ENCODE results near the gene OR5M3. TPM values are rescaled to one million over a fixed set of nuclear protein-coding genes. Genes with fewer than 3 reads are reported as not detected.

Gene OR5M3
- not detected for polyA plus RNA-seq (ENCODE audit: insufficient read length)

DNA sequence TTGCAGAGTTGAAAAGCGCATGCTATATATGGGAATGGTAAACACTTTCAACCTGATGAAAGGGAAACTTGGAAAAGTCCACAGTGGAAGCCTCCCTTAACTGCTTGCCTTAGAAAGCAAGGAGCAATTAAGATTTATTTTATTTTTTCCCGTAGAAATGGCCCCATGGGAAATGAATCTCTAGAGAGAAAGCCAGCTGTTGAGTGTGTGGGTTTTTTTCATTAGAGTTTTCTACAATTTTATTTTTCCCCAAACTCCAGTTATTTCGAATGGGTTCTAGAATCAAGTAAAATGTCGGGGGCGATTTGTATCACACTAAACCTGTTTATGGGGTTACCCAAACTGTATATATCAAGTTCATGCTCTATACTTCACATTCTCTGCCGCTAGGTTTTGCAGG lies at the start of gene OR5M3:
TSS of gene OR5M3 (minus strand) at position 101 of the 400 bp plus-strand sequence. CDS start 2,855 bp downstream, outside the sequence.
- DNase-seq (ENCODE audit: low read depth): no peak

DNA sequence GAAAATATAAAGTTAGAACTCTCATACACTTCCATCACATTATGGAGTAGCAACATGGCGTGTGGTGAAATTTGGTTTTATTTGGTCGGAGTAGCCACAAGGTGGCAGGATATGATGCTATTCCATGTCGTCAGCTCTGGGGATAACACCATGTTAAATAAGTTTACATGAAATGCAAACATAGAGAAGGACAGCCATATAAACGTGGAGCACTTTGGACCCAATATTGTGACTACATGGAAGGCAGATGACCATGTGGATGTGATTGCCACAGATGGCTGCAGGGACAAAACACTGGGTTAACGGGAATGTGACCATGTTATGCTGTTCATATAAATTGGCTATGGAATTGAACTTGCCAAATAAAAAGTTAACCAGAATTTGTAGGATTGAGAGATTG lies 48.9 kb upstream of the OR5M3 start:
- no peak for DNase-seq (ENCODE audit: low read depth)

DNA sequence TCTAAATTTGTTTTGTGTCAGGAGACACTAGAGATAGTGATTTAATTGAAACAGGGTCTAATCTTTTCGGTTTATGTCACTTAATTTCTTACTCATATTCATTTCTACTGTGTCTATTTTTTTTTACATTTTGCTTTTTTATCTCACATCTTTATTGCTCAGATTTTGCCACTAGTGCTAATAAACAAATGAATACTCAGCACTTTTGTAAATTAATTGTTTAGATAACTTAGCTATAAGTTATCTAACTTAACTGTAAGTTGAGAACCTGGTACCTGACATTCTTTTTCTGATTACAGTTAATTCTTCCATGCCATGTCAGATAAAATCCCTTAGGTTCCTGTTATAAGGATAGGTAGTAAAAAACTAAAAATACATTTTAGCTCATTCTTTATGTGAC lies 40.1 kb upstream of the OR5M3 start:
- no peak for DNase-seq (ENCODE audit: low read depth)

DNA sequence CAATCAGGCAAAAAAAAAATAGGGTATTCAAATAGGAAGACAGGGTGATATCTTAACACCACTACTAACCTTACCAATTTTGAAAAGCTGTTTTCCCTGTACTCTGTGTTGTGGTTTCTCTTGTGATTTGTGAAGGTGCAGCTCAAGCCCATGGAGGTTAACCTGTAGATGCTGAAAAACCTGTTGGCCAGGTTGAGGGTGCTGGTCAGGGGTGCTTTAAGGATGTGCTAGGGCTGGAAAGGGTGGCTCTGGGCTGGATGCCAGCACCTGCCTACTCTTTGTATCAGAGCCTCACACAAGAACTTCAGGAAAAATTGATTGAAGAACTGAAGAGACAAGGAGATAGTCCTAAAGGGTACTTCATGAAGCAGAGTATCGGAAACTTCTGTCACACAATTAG lies 36.3 kb upstream of the OR5M3 start:
- DNase-seq (ENCODE audit: low read depth): no peak

DNA sequence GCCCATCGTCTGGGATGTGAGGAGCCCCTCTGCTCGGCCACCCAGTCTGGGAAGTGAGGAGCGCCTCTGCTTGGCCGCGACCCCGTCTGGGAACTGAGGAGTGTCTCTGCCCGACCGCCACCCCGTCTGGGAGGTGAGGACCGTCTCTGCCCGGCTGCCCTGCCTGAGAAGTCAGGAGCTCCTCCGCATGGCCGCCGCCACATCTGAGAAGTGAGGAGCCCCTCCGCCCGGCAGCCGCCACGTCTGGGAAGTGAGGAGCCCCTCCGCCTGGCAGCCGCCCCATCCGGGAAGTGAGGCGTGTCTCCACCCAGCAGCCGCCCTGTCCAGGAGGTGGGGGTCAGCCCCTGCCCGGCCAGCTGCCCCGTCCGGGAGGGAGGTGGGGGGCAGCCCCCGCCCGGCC lies 23.9 kb upstream of the OR5M3 start:
- no peak for DNase-seq (ENCODE audit: low read depth)

DNA sequence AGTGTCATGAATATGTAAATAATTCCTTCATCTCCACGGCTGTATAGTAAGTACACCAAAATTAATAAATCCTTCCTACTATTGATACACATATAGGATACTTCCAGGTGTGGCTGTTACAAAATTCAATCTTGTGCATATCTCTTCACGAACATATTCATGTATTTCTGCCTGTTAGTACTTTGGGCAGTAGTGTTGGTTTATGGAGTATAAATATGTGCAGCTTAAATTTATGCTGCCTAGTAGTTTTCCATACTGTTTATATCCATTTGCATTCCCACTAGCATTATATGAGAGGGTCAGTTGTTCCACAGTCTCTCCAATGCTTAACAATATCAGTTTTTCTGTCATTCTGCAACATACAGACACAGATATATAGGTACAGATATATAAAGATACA lies 22.0 kb upstream of the OR5M3 start:
- no peak for DNase-seq (ENCODE audit: low read depth)

DNA sequence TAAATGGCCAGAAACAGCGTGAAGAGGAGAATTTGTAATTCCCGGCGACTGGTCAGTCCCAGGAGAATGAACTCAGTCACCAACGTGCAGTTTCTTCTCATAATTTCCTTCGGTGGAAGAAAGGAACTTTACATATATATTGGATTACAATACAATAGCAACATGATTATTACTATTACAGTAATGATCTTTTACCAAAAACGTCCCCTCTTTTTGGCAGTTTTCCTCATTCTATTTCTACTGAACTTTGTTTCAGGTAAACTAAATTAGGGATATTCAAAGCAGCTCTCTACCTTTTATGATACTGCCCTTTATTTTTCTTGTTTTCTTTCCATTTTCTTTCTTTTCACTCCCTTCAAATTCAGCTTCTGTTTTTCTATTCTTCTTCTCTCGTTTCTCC lies 18.1 kb upstream of the OR5M3 start, which contains the start of gene OR5M8:
TSS of gene OR5M8 (minus strand) at position 101 of the 400 bp plus-strand sequence. CDS start at position 101, 0 bp downstream.
- DNase-seq (ENCODE audit: low read depth): no peak

DNA sequence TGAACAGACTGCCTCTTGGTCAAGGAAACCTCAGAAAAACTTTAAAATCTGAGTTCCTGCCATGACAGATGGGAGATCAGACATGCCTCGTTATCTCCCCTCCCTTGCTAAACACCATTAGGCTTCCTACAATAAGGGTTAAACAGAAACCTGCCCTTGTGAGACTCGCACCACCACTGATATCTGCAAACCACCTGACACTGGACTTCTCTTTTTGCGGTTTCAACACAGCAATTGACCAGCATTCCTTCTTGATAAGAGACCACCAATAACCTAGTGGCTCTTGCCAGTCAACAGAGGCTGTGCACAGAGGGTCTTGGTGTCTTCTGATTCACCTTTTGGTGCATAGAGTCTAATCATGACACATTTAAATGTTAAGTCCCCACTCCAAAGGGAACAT lies 13.6 kb upstream of the OR5M3 start:
- DNase-seq (ENCODE audit: low read depth): no peak

DNA sequence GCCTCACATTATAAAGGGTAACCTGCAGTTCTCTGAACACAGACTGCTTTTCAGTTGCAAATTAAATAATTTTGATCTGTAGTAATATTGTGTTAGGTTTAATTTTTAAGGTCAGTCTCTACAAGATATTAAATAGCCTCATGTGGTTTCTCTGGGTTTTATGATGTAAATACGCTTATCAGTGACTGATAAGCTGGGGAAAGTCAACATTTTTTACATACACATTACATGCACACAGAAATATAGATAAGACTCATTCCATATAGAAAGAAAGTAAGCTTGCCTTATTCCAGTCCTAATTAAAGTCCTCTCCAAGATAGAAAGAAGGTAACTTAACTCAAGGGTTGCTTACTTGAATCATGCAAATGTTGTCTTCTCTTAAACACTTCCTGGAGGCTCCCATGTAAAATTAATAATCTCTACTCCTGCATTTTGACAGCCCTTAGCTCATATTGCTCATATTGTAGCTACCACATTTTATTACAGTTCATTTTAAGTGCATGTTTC lies 1.6 kb upstream of the OR5M3 start:
- DNase-seq (ENCODE audit: low read depth): no peak

DNA sequence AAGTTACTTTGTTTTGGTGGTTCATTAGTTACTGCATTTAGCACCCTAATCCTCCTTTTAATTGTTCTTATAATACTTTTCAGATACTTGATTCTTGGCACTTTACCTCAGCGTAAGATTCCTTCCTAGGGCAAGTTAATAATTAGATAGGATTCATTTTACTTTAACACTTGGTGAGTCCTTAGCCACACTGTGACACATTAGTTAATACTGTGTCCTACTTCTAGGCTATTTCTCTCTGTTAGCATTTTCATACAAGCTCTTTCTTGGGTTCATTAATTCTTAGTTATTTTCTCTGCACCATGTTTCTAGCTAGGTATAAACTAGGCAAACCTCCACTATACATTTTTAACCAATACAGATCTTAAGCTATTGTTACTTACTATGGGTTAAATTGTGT lies 16.1 kb downstream of the OR5M3 start:
- DNase-seq (ENCODE audit: low read depth): no peak

DNA sequence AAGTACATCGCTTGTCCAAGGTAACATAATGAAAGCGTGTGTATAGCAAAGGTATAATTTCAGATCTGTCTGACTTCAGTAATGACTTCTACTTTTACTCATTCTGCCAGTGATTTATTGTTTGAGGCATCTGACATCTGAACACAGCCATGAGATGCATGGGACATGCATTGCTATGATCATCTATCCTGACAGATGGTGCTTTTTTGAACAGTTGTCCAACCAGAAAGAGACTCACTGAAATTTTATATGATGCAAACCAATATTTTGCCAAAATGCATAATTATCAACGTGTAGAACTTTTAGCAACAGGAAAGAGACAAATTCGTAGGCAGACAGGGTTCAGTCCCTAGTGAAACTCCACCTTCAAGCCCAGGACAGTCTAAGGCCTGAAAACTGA lies 19.6 kb downstream of the OR5M3 start:
- DNase-seq (ENCODE audit: low read depth): no peak

Other genes starting within 250 kb of the OR5M3 start
- gene OR5T2, start 239.1 kb downstream of the OR5M3 start, polyA plus RNA-seq (ENCODE audit: insufficient read length): not detected
- not detected for gene OR5T3, start 221.1 kb downstream of the OR5M3 start, polyA plus RNA-seq (ENCODE audit: insufficient read length)
- gene OR5T1, start 199.2 kb downstream of the OR5M3 start, polyA plus RNA-seq (ENCODE audit: insufficient read length): not detected
- gene OR8H1, start 181.1 kb downstream of the OR5M3 start, polyA plus RNA-seq (ENCODE audit: insufficient read length): not detected
- gene OR8K3, start 158.2 kb downstream of the OR5M3 start, polyA plus RNA-seq (ENCODE audit: insufficient read length): not detected
- gene OR8K1, start 127.3 kb downstream of the OR5M3 start, polyA plus RNA-seq (ENCODE audit: insufficient read length): not detected
- not detected for gene OR8J1, start 119.1 kb downstream of the OR5M3 start, polyA plus RNA-seq (ENCODE audit: insufficient read length)
- gene OR8U1, start 97.7 kb downstream of the OR5M3 start, polyA plus RNA-seq (ENCODE audit: insufficient read length): not detected
- not detected for gene OR5AL1, start 60.7 kb downstream of the OR5M3 start, polyA plus RNA-seq (ENCODE audit: insufficient read length)
- not detected for gene OR5M8, start 18.0 kb upstream of the OR5M3 start, polyA plus RNA-seq (ENCODE audit: insufficient read length)
- not detected for gene OR5M11, start 69.9 kb upstream of the OR5M3 start, polyA plus RNA-seq (ENCODE audit: insufficient read length)
- gene OR5M10, start 104.4 kb upstream of the OR5M3 start, polyA plus RNA-seq (ENCODE audit: insufficient read length): not detected
- not detected for gene OR5M1, start 141.5 kb upstream of the OR5M3 start, polyA plus RNA-seq (ENCODE audit: insufficient read length)
- not detected for gene OR5AP2, start 169.1 kb upstream of the OR5M3 start, polyA plus RNA-seq (ENCODE audit: insufficient read length)
- gene OR5AR1, start 190.3 kb upstream of the OR5M3 start, polyA plus RNA-seq (ENCODE audit: insufficient read length): not detected
- gene OR9G1, start 225.7 kb upstream of the OR5M3 start, polyA plus RNA-seq (ENCODE audit: insufficient read length): not detected